Mammary epithelial cell (primary cell): ENCODE measurements around the gene CELF4.

Experiments used
- CTCF ChIP-seq, 2 donors: IDR thresholded peaks in 1 of 2; conservative IDR thresholded peaks in 1 of 2; 2 replicates each; pipeline ENCODE4 v1.5.1; 2011 to 2012; ENCODE audit warnings: inconsistent platforms in 2 of 2, low read length in 2 of 2, mild to moderate bottlenecking in 2 of 2, control low read depth in 1 of 2, low read depth in 1 of 2; ENCODE audit not compliant: insufficient read depth in 1 of 2; ENCODE audit errors: extremely low read depth in 1 of 2
- EZH2 ChIP-seq: IDR thresholded peaks from 2 replicates; pipeline ENCODE4 v1.6.1; 2012; ENCODE audit warnings: low read length, inconsistent platforms, borderline replicate concordance

- no peak for TF ChIP-seq CTCF (conservative IDR thresholded peaks at IDR 0.05 in 1 of 2, IDR thresholded peaks at IDR 0.05 in 1 of 2; ENCODE audit: extremely low read depth in 1 of 2, insufficient read depth in 1 of 2, low read depth in 1 of 2, low read length in 2 of 2)
- TF ChIP-seq EZH2 = no peak
These were observed 278.8 kb downstream of the CELF4 start for GRCh38 chr18:37286801-37287200.
